ENCODE measurements around the gene SLC39A11.

The SLC39A11 gene

GRCh38 chr17:72608436-72608835 is 484.1 kb downstream of the SLC39A11 start:
- TF ChIP-seq, protein P1, sequence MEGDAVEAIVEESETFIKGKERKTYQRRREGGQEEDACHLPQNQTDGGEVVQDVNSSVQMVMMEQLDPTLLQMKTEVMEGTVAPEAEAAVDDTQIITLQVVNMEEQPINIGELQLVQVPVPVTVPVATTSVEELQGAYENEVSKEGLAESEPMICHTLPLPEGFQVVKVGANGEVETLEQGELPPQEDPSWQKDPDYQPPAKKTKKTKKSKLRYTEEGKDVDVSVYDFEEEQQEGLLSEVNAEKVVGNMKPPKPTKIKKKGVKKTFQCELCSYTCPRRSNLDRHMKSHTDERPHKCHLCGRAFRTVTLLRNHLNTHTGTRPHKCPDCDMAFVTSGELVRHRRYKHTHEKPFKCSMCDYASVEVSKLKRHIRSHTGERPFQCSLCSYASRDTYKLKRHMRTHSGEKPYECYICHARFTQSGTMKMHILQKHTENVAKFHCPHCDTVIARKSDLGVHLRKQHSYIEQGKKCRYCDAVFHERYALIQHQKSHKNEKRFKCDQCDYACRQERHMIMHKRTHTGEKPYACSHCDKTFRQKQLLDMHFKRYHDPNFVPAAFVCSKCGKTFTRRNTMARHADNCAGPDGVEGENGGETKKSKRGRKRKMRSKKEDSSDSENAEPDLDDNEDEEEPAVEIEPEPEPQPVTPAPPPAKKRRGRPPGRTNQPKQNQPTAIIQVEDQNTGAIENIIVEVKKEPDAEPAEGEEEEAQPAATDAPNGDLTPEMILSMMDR (IDR thresholded peaks at IDR 0.05; ENCODE audit: low read depth, low read length, missing control alignments) = no peak
- no peak for DNase-seq
- Histone ChIP-seq H3K4me3 (ENCODE audit: low read depth, low read length) (no peak overlapping the region), H3K36me3 (replicated peaks) (no peaks in the 10 kb centered on the region), H3K27me3 (replicated peaks) (no peaks in the 10 kb centered on the region), H3K27ac (no peak overlapping the region)
- in situ Hi-C loops (cut with HindIII; ENCODE audit: low pct_ligation_motif_present, low sequenced_read_pairs) = no loop called here

DNA sequence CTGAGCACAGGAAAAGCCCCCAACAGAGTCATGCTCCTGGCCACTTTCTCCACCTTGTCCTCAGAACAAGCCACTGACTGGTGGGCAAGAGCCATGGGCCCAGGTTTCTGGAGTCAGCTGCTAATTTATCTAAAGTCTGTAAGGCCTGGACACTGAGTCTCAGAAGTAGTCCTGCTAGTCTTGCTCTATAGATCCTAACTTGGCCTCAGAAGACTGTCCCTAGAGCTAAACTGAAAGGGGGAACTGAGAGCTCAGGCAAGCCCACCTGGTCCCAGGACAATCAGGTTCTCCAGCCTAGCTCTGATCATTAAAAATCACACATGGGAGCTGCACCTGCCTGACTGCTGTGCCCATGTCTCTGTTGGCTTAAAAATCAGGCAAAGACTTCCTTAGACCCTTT is 485.8 kb downstream of the SLC39A11 start:
- Histone ChIP-seq H3K27ac (no peak overlapping the region), H3K4me3 (ENCODE audit: low read depth, low read length) (no peak overlapping the region), H3K27me3 (replicated peaks) (no peaks in the 10 kb centered on the region), H3K36me3 (replicated peaks) (no peaks in the 10 kb centered on the region)
- TF ChIP-seq, protein P1 (IDR thresholded peaks at IDR 0.05; ENCODE audit: low read depth, low read length, missing control alignments) = no peak
- no peak for DNase-seq
- in situ Hi-C loops (cut with HindIII; ENCODE audit: low pct_ligation_motif_present, low sequenced_read_pairs) = no loop called here

DNA sequence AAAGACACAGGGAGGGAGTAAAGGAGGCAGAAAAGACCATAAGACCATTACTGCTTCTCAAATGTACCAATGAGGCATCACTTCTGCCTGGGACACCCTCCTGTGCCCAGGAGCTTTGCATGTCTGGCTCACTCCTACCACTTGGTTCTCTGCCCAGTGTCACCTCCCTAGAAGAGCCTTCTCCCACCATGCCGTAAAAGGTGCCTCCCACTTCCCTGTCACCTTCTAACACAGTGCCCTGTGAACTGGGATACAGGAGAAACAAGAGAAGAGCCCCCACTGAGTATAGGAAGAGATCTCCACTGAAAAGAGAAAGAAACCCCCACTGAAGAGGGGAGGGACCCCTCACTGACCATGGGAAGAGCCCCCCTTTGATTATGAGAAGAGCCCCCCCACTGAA is 486.9 kb downstream of the SLC39A11 start:
- in situ Hi-C loops (cut with HindIII; ENCODE audit: low pct_ligation_motif_present, low sequenced_read_pairs) = no loop called here
- DNase-seq = no peak
- Histone ChIP-seq H3K4me3 (ENCODE audit: low read depth, low read length) (no peak overlapping the region), H3K27me3 (replicated peaks) (no peaks in the 10 kb centered on the region), H3K27ac (no peak overlapping the region), H3K36me3 (replicated peaks) (no peaks in the 10 kb centered on the region)
- TF ChIP-seq, protein P1 (IDR thresholded peaks at IDR 0.05; ENCODE audit: low read depth, low read length, missing control alignments) = no peak

- Histone ChIP-seq H3K27ac (peak overlapping the region; percentile 100), H3K27me3 (replicated peaks) (no peaks in the 10 kb centered on the region), H3K36me3 (replicated peaks) (no peaks in the 10 kb centered on the region), H3K4me3 (ENCODE audit: low read depth, low read length) (no peak overlapping the region)
- in situ Hi-C loops (cut with HindIII; ENCODE audit: low pct_ligation_motif_present, low sequenced_read_pairs) = no loop called here
- no peak for DNase-seq
- TF ChIP-seq, protein P1 (IDR thresholded peaks at IDR 0.05; ENCODE audit: low read depth, low read length, missing control alignments) = no peak
Observed at GRCh38 chr17:72604518-72604917, 488.0 kb downstream of the SLC39A11 start.

GRCh38 chr17:72603420-72604242 is 488.9 kb downstream of the SLC39A11 start:
- TF ChIP-seq, protein P1 (IDR thresholded peaks at IDR 0.05; ENCODE audit: low read depth, low read length, missing control alignments) = no peak
- peak; percentile 95 for DNase-seq
- H3K27ac ChIP-seq = peak overlapping the region; percentile 100
- no peaks in the 10 kb centered on the region for H3K36me3 ChIP-seq (replicated peaks)
- no peaks in the 10 kb centered on the region for H3K27me3 ChIP-seq (replicated peaks)
- H3K4me3 ChIP-seq (ENCODE audit: low read depth, low read length) = peak overlapping the region; percentile 15
- in situ Hi-C loops (cut with HindIII; ENCODE audit: low pct_ligation_motif_present, low sequenced_read_pairs) = no loop called here
